SU-DHL-6 (cell line): ENCODE measurements around the gene CFAP99.

ENCODE experiments used
- CTCF ChIP-seq: fragments of 200-600 bp; sonication (generic); IDR thresholded peaks from one replicate; pipeline ENCODE4 v1.5.1; 2017; ENCODE audit warnings: antibody characterized with exemption, mild to moderate bottlenecking, low read length, moderate library complexity; ENCODE audit not compliant: insufficient read depth, poor library complexity, severe bottlenecking
- EZH2phosphoT487 ChIP-seq: fragments of 200-600 bp; sonication (generic), shearing (Covaris generic); conservative IDR thresholded peaks from 2 replicates; pipeline ENCODE4 v1.6.1; 2018; ENCODE audit warnings: mild to moderate bottlenecking, antibody characterized with exemption, low read length, moderate library complexity, mixed read lengths

GRCh38 chr4:2468456-2469191 lies 49.9 kb downstream of the CFAP99 start, which contains the start of gene RNF4:
- TF ChIP-seq CTCF (no peak), EZH2phosphoT487 (no peak)
